Spleen (tissue), 7 donors: ENCODE results near the gene PEX11A.

Source experiments
- CTCF ChIP-seq, 11 experiments: fragments of 200-600 bp in 7 of 11; fragments of 450-650 bp in 4 of 11; sonication (generic) in 4 of 11; IDR thresholded peaks in 8 of 11; conservative IDR thresholded peaks in 3 of 11; 1 replicate in 7 of 11; 2 replicates in 4 of 11; pipeline versions ENCODE4 v1.4.0 to v1.8.0; 2016 to 2021; ENCODE audit warnings: antibody characterized with exemption in 11 of 11, inconsistent platforms in 4 of 11, mild to moderate bottlenecking in 1 of 11
- POLR2AphosphoS5 ChIP-seq, 3 donors: sonication (generic); formaldehyde crosslinking; IDR thresholded peaks; one replicate each; pipeline ENCODE4 v1.5.1; 2017; ENCODE audit warnings: antibody characterized with exemption in 3 of 3
- donor health status: DM: no; HTN: no; CAD: no; lungs with moderate emphysema.
- donor health status: DM: no; HTN: no; CAD: no.
- donor health status: DM: no; HTN: no; CAD: no.

DNA sequence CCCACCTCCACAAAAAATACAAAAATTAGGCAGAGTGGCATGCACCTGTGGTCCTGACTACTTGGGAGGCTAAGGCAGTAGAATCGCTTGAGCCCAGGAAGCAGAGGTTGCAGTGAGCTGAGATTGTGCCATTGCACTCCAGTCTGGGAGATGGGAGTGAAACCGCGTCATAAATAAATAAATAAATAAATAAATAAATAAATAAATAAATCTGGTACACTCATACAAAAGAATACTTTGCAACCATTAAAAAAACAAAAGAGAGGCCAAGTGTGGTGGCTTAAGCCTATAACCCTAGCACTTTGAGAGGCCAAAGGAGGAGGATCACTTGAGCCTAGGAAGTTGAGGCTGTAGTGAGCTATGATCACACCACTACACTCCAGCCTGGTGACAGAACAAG, 32.5 kb upstream of the PEX11A start:
- no peak for TF ChIP-seq CTCF (IDR thresholded peaks at IDR 0.05 in 8 of 11, conservative IDR thresholded peaks at IDR 0.05 in 3 of 11)
- TF ChIP-seq POLR2AphosphoS5 (IDR thresholded peaks at IDR 0.05): no peak
